ENCODE data around the gene EIF3L.

The EIF3L gene

DNA sequence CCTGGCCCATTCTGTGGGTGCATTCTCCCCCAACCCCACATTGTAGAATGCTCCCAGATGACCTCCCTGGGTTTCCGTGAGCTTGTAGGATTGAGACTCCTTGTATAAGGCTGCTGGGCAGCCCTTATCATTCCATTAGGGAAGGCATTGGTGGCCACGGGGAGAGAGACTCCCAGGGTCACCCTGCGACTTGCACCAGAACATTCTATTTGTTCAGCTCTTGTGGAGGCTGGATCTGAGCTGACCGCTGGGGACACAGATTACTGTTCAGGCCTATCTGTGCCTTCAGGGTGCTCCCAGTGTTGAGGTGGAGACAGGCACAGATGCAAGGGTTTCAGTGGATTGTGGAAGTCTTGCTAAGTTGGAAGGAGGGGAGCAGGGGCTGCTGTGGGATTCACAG, 74.7 kb downstream of the EIF3L start:
- H3K27ac ChIP-seq: no peak overlapping the region
- no peak overlapping the region for H3K4me3 ChIP-seq (ENCODE audit: low read depth, low read length)
- peaks cover 25% of the 10 kb centered on the region for H3K36me3 ChIP-seq
- no peak for DNase-seq
- no peaks in the 10 kb centered on the region for H3K27me3 ChIP-seq (ENCODE audit: insufficient read depth, low read depth, severe bottlenecking)
- no peaks in the 10 kb centered on the region for H3K9me3 ChIP-seq (ENCODE audit: severe bottlenecking)
- TF ChIP-seq, protein P1, sequence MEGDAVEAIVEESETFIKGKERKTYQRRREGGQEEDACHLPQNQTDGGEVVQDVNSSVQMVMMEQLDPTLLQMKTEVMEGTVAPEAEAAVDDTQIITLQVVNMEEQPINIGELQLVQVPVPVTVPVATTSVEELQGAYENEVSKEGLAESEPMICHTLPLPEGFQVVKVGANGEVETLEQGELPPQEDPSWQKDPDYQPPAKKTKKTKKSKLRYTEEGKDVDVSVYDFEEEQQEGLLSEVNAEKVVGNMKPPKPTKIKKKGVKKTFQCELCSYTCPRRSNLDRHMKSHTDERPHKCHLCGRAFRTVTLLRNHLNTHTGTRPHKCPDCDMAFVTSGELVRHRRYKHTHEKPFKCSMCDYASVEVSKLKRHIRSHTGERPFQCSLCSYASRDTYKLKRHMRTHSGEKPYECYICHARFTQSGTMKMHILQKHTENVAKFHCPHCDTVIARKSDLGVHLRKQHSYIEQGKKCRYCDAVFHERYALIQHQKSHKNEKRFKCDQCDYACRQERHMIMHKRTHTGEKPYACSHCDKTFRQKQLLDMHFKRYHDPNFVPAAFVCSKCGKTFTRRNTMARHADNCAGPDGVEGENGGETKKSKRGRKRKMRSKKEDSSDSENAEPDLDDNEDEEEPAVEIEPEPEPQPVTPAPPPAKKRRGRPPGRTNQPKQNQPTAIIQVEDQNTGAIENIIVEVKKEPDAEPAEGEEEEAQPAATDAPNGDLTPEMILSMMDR (IDR thresholded peaks at IDR 0.05; ENCODE audit: low read depth, low read length): no peak

DNA sequence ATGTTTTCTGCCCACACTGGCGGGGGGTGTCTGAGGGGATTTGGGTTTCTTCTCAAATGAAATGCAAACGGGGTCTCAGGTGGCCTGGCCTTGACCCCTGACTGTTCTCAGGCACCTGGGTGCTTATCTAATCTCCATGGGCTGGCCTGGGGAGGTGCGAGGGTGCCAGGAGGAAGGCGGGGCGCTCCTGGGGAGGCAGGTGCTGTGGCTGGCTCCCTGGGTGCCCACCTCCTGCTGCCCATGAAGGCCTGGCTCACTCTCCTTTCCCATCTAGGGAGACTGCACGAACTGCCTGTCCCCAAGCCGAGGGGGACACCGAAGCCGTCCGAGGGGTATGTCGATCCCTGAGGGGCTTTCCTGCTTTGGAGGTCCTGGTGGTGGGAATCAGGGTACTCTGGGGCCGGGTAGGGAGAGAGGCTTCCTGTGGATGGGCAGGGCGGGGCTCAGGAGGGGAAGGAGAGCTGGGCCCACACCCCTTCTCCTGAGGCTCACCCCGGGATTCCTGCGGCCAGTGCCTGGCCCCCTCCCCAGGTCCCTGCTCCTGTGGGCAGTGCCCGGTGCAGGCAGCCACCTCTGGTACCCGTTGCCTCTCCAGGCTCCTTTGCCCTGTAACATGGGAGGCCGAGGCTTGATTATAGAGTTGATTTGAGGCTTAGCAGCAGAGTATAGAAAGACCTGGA, 75.3 kb downstream of the EIF3L start:
- Histone ChIP-seq H3K27ac (no peak overlapping the region), H3K9me3 (ENCODE audit: severe bottlenecking) (no peaks in the 10 kb centered on the region), H3K4me3 (ENCODE audit: low read depth, low read length) (no peak overlapping the region), H3K27me3 (ENCODE audit: insufficient read depth, low read depth, severe bottlenecking) (no peaks in the 10 kb centered on the region), H3K36me3 (peaks cover 22% of the 10 kb centered on the region)
- DNase-seq: no peak
- TF ChIP-seq, protein P1 (IDR thresholded peaks at IDR 0.05; ENCODE audit: low read depth, low read length): no peak

DNA sequence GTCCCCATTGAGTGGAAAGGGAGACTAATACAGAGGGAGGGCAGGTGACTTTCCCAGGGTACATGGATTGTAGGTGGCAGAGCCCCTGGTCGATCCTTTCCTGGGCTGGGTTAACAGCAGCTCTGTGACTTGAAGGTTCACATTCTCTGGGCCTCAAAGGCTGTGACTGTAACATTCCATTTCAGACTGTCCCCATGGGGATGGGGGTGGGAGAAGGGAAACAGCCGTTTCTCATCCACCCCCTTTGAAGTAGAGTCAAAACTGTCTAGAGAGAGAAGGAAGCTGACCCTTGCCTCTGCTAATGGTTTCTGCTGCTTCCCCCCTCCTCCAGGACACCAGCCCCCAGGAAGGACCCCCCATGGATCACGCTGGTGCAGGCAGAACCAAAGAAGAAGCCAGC, 76.1 kb downstream of the EIF3L start:
- H3K4me3 ChIP-seq (ENCODE audit: low read depth, low read length): no peak overlapping the region
- TF ChIP-seq, protein P1 (IDR thresholded peaks at IDR 0.05; ENCODE audit: low read depth, low read length): no peak
- peaks cover 22% of the 10 kb centered on the region for H3K36me3 ChIP-seq
- no peaks in the 10 kb centered on the region for H3K9me3 ChIP-seq (ENCODE audit: severe bottlenecking)
- DNase-seq: no peak
- H3K27me3 ChIP-seq (ENCODE audit: insufficient read depth, low read depth, severe bottlenecking): no peaks in the 10 kb centered on the region
- H3K27ac ChIP-seq: no peak overlapping the region

DNA sequence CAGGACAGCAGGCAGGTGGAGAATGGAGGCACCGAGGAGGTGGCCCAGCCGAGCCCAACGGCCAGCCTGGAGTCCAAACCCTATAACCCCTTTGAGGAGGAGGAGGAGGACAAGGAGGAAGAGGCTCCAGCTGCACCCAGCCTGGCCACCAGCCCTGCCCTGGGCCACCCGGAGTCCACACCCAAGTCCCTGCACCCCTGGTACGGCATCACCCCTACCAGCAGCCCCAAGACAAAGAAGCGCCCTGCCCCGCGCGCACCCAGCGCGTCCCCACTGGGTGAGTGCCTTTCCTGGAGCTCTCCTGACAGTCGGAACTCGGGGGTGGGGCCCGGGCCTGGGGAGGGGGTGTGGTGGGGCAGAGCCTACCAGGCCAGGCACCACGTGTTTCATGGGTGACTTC, 76.5 kb downstream of the EIF3L start:
- H3K27ac ChIP-seq: no peak overlapping the region
- H3K36me3 ChIP-seq: peaks cover 22% of the 10 kb centered on the region
- TF ChIP-seq, protein P1 (IDR thresholded peaks at IDR 0.05; ENCODE audit: low read depth, low read length): no peak
- no peaks in the 10 kb centered on the region for H3K27me3 ChIP-seq (ENCODE audit: insufficient read depth, low read depth, severe bottlenecking)
- no peaks in the 10 kb centered on the region for H3K9me3 ChIP-seq (ENCODE audit: severe bottlenecking)
- DNase-seq: no peak
- H3K4me3 ChIP-seq (ENCODE audit: low read depth, low read length): no peak overlapping the region

DNA sequence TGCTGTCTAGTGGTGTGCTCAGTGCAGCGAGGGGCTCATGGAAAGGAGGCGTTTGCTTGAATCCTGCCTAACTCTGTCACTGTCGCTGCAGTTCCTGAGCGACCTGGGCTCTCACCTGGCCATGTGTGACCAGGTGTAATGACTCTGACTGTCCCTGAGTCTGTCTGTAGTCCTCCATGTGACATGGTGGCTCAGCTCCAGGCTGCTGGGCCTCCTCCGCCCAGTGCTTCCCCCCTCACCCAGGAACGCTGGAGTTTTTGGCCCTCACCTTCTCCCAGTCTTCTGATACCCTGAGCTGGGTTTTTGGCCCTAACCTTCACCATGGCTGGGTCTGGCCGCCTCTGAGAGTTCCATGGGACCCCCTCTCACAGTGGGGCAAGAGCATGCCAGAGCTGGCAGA, 77.1 kb downstream of the EIF3L start:
- H3K9me3 ChIP-seq (ENCODE audit: severe bottlenecking): no peaks in the 10 kb centered on the region
- H3K27ac ChIP-seq: no peak overlapping the region
- H3K4me3 ChIP-seq (ENCODE audit: low read depth, low read length): no peak overlapping the region
- TF ChIP-seq, protein P1 (IDR thresholded peaks at IDR 0.05; ENCODE audit: low read depth, low read length): no peak
- H3K36me3 ChIP-seq: peaks cover 22% of the 10 kb centered on the region
- DNase-seq: no peak
- no peaks in the 10 kb centered on the region for H3K27me3 ChIP-seq (ENCODE audit: insufficient read depth, low read depth, severe bottlenecking)
